Progenitor cell of endocrine pancreas (in vitro differentiated cells): ENCODE data around the gene MAP2K3. TPM values are rescaled to one million over a fixed set of nuclear protein-coding genes. Genes with fewer than 3 reads are reported as not detected.

Experiments
- DNase-seq: peaks from one replicate; pipeline ENCODE4 v3.0.0; 2021; ENCODE audit warnings: low spot score; ENCODE audit not compliant: unreplicated experiment
- H3K27ac Mint-ChIP-seq: 2 replicates; pipeline ENCODE4 v1.8.0; 2021; ENCODE audit warnings: mild to moderate bottlenecking, moderate library complexity, mixed read lengths
- H3K27me3 Mint-ChIP-seq: 2 replicates; pipeline ENCODE4 v1.8.0; 2021; ENCODE audit warnings: mixed read lengths
- H3K36me3 Mint-ChIP-seq: 2 replicates; pipeline ENCODE4 v1.8.0; 2022; ENCODE audit warnings: mixed read lengths; ENCODE audit not compliant: insufficient read depth
- H3K4me1 Mint-ChIP-seq: 2 replicates; pipeline ENCODE4 v1.8.0; 2021; ENCODE audit warnings: low read depth, mixed read lengths
- H3K4me3 Mint-ChIP-seq: 2 replicates; pipeline ENCODE4 v1.8.0; 2021; ENCODE audit warnings: low read depth, mild to moderate bottlenecking, moderate library complexity, mixed read lengths
- H3K9me3 Mint-ChIP-seq: 2 replicates; pipeline ENCODE4 v1.8.0; 2021; ENCODE audit warnings: low read depth, mixed read lengths
- total RNA-seq: library from RNA; stranded (reverse); gene quantifications from 2 replicates; pipeline ENCODE4 v1.2.1, GENCODE V29; 2021
- TF ChIP-seq, protein P1 (sequence below): fragments of 200-600 bp; sonication (generic); IDR thresholded peaks from one replicate; pipeline ENCODE4 v1.5.0; 2021; ENCODE audit warnings: antibody characterized with exemption, mild to moderate bottlenecking; ENCODE audit not compliant: unreplicated experiment

Gene MAP2K3
- total RNA-seq, 1 donor from 2014 or later = 24.7 TPM

DNA sequence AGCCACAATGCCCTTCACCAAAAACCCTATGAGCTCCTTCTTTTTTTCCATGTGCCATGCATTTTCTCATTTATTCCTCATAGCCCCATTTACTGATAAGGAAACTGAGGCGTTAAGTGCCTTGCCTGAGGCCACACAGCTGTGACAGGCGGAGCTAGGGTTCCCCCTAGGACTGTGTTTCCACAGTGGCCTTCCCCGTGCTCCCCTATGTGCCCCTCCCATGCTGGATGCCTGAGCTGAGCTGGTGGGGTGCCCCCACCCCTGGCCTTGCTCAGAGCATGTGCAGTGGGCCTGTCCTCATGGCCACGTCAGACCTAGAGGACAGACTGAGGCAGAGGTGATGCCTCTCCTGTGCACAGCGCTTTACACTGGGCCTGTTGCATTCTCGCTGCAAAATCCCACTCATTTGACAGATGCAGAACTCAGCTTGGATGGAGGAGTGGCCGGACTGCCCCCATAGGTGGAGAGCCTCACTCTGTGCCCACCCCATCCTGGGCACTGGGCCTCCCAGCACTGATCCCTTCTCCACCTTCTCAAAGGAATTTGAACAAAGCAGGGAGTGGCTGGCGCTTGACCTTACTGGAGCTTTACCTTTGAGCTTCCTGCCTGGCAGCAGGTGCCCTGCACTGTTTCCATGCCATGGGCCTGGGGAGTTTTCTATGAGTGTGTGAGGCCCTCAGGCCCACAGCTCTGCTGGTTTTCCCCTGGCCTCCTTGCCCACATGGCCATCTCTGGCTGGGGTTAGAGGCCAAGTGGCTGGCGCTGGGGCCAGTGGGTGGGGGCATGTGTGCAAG lies 2.6 kb downstream of the MAP2K3 start:
- H3K27ac Mint-ChIP-seq = no peak overlapping the region

DNA sequence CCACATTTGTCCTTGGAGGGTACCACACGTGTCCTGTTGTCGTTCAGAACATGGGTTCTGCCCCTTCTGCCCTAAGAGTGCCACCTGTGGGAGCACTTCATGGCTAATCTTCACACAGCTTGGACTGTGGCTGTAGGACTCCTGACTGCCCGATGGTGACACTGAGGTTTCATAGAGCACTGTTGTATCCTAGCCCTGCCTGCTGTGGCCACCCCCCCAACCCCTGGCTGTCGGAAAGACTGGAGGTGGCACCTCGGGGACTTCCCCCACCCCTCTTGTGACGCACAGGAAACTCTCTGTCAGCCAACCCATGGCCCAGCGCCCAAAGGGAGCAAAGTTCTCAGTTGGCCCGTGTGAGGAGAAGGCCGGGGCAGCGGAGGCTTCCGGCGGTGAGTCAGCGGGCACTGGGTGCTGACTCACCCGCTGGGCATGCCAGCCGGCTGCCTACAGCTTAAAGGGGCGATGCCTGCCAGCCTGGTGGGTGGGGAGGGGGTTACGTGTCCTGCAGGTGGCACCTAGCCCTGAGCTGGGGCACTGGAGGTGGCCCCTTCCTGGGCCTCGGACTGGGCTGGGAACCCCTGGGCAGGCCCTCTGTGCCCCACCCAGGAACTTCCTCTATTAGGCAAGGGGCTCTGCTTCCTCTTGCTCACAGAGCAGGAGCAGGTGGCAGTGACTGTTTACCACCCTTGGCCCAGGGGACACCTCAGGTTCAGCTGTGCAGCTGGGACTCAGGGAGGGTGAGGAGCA lies 3.4 kb downstream of the MAP2K3 start:
- Mint-ChIP-seq H3K4me3 (no peak overlapping the region), H3K27me3 (peaks cover 5% of the 10 kb centered on the region), H3K27ac (no peak overlapping the region), H3K36me3 (peaks cover 2% of the 10 kb centered on the region), H3K4me1 (peaks cover 16% of the 10 kb centered on the region), H3K9me3 (peaks cover 3% of the 10 kb centered on the region)
- no peak for DNase-seq
- TF ChIP-seq, protein P1, sequence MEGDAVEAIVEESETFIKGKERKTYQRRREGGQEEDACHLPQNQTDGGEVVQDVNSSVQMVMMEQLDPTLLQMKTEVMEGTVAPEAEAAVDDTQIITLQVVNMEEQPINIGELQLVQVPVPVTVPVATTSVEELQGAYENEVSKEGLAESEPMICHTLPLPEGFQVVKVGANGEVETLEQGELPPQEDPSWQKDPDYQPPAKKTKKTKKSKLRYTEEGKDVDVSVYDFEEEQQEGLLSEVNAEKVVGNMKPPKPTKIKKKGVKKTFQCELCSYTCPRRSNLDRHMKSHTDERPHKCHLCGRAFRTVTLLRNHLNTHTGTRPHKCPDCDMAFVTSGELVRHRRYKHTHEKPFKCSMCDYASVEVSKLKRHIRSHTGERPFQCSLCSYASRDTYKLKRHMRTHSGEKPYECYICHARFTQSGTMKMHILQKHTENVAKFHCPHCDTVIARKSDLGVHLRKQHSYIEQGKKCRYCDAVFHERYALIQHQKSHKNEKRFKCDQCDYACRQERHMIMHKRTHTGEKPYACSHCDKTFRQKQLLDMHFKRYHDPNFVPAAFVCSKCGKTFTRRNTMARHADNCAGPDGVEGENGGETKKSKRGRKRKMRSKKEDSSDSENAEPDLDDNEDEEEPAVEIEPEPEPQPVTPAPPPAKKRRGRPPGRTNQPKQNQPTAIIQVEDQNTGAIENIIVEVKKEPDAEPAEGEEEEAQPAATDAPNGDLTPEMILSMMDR = no peak

More for the DNA sequence above, 2.6 kb downstream of the MAP2K3 start:
- Mint-ChIP-seq H3K36me3 (no peaks in the 10 kb centered on the region), H3K4me3 (no peak overlapping the region), H3K9me3 (peaks cover under 1% of the 10 kb centered on the region), H3K27me3 (peaks cover 13% of the 10 kb centered on the region), H3K4me1 (peaks cover 16% of the 10 kb centered on the region)
- TF ChIP-seq, protein P1 = no peak
- no peak for DNase-seq

DNA sequence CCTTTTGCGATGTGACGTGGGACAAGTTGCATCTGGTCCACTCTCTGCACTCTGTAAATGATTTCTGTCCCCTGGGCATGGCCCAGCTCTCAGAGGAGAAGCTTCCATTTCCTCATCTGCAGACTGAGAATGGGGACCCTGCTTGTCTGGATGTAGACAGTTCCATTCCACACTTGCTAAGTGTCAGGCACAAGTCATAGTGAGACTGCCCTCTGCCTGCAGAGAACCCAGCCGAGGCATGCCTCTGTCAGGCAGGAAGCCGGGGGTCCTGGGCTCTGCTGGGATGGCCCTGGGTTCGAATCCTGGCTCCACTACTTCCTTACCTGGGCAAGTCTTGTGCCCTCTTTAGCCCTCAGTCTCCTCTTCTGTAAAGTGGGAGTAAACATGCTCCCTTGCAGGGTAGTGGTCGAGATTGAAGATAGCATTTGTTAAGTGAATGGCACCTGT lies 4.1 kb downstream of the MAP2K3 start:
- H3K4me3 Mint-ChIP-seq = no peak overlapping the region
- peaks cover 2% of the 10 kb centered on the region for H3K36me3 Mint-ChIP-seq
- peaks cover 16% of the 10 kb centered on the region for H3K4me1 Mint-ChIP-seq
- DNase-seq = no peak
- TF ChIP-seq, protein P1 = no peak
- peaks cover under 1% of the 10 kb centered on the region for H3K27me3 Mint-ChIP-seq
- H3K9me3 Mint-ChIP-seq = peaks cover 3% of the 10 kb centered on the region
- no peak overlapping the region for H3K27ac Mint-ChIP-seq

DNA sequence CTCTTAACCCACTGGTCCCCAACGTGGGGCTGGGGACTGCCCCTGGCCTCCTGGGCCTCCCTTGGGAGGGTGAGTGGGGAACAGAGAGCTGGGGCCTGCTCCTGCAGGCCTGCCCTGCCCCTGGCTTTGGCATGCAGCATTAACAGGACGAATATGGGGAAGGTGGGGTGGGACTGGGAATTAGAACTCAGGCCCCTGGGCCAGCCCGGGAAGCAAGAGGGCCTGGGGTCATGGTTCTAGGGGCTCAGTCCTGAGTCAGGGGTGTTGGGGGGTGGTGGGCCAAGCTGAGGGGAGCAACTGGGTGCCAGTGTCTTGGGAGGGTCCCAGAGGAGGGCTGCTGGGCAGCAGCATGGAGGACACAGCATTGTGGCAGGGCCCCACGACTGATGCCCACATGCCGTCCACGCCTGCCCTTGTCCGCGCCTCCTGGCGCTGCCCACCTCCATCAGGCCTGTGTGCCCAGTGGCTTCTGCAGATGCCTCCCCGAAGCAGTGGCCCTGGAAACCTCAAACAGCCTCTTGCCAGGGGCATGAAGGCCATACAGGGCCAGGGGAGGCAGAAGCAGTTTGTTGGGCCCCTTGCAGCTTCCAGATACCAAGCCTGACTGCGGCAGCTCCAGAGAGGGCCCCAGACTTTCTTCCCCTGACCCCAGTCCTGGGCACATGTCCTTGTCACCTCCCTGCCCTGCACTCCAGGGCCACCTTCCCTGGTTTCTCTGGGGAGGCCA lies 4.8 kb downstream of the MAP2K3 start:
- TF ChIP-seq, protein P1 = no peak
- Mint-ChIP-seq H3K4me3 (no peak overlapping the region), H3K36me3 (peaks cover 2% of the 10 kb centered on the region)

More for the DNA sequence above, 4.8 kb downstream of the MAP2K3 start:
- H3K4me1 Mint-ChIP-seq = peaks cover 16% of the 10 kb centered on the region
- peaks cover 3% of the 10 kb centered on the region for H3K9me3 Mint-ChIP-seq
- H3K27ac Mint-ChIP-seq = no peak overlapping the region
- H3K27me3 Mint-ChIP-seq = no peaks in the 10 kb centered on the region
- DNase-seq = no peak
